Measurements from ENCODE around the gene CNKSR3. TPM values are rescaled to one million over a fixed set of nuclear protein-coding genes. Genes with fewer than 3 reads are reported as not detected.

The CNKSR3 gene
- total RNA-seq, 1 donor from 2014 or later = 8.8 TPM

DNA sequence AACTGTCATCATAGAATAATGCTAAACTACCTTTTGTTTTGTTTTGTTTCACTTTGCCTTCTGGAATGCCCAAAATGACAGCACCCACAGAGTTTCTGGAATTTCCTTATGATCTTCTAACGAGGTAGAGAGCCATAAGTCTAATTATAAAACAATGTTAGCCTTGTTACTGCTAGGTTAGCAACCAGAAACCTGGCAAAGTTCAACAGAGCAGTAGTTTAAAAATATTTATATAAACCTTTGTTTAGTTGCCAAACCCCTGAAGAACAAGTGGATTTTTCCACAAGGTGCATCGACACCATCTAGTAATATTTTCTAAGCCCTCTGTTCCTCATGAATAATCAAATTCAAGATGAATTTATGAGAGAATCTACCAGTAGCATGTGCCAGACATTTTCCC lies 126.3 kb downstream of the CNKSR3 start:
- H3F3A ChIP-seq (ENCODE audit: low read depth) = no peaks in the 10 kb centered on the region
- no peaks in the 10 kb centered on the region for H4K20me1 ChIP-seq (ENCODE audit: low read depth)
- peaks cover 2% of the 10 kb centered on the region for H3K4me1 Mint-ChIP-seq
- H3K4me3 Mint-ChIP-seq = no peak overlapping the region
- no peaks in the 10 kb centered on the region for H3K9me3 ChIP-seq (ENCODE audit: low read depth)
- H3K27me3 ChIP-seq = no peaks in the 10 kb centered on the region
- no peak overlapping the region for H3K4me3 ChIP-seq
- no peaks in the 10 kb centered on the region for H3K36me3 Mint-ChIP-seq
- peaks cover 5% of the 10 kb centered on the region for H3K9me3 Mint-ChIP-seq
- TF ChIP-seq EZH2 (IDR thresholded peaks at IDR 0.05) (no peak), EZH2phosphoT487 (IDR thresholded peaks at IDR 0.05) (no peak)
- TF ChIP-seq, protein P1, sequence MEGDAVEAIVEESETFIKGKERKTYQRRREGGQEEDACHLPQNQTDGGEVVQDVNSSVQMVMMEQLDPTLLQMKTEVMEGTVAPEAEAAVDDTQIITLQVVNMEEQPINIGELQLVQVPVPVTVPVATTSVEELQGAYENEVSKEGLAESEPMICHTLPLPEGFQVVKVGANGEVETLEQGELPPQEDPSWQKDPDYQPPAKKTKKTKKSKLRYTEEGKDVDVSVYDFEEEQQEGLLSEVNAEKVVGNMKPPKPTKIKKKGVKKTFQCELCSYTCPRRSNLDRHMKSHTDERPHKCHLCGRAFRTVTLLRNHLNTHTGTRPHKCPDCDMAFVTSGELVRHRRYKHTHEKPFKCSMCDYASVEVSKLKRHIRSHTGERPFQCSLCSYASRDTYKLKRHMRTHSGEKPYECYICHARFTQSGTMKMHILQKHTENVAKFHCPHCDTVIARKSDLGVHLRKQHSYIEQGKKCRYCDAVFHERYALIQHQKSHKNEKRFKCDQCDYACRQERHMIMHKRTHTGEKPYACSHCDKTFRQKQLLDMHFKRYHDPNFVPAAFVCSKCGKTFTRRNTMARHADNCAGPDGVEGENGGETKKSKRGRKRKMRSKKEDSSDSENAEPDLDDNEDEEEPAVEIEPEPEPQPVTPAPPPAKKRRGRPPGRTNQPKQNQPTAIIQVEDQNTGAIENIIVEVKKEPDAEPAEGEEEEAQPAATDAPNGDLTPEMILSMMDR (IDR thresholded peaks at IDR 0.05) = no peak
- no peaks in the 10 kb centered on the region for H3K4me1 ChIP-seq
- DNase-seq (ENCODE audit: low spot score) = no peak
- no peak overlapping the region for H3K27ac ChIP-seq
- no peak overlapping the region for H2AFZ ChIP-seq (replicated peaks)
- no peaks in the 10 kb centered on the region for H3K36me3 ChIP-seq
- no peak overlapping the region for H3K27ac Mint-ChIP-seq
- no peaks in the 10 kb centered on the region for H3K79me2 ChIP-seq (ENCODE audit: low read depth)
- H3K4me2 ChIP-seq = no peak overlapping the region
- no peak overlapping the region for H3K9ac ChIP-seq
- peaks cover 4% of the 10 kb centered on the region for H3K27me3 Mint-ChIP-seq (ENCODE audit: insufficient read depth, low read depth)

DNA sequence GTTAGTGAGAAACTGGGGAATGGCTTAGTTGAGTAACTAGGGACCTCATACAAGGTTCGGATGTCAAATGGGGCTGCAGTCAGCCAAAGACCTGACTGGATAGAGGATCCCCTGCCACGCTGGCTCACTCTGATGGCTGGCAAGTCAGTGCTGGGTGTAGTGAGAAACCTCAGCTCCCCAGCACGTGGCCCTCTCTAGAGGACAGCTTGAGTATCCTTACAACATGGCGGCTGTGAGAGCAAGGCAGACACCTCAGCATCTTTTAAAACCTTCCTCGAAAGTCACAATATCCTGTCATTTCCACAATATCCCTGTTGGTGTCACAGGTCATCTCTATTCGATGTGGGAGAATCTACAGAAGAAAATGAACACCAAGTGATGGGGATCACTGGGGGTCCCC lies 127.2 kb downstream of the CNKSR3 start:
- Histone ChIP-seq H2AFZ (replicated peaks) (no peak overlapping the region), H3K27ac (no peak overlapping the region), H3K4me2 (no peak overlapping the region), H3K9me3 (ENCODE audit: low read depth) (no peaks in the 10 kb centered on the region), H3K4me1 (no peaks in the 10 kb centered on the region), H4K20me1 (ENCODE audit: low read depth) (no peaks in the 10 kb centered on the region), H3K36me3 (no peaks in the 10 kb centered on the region), H3K79me2 (ENCODE audit: low read depth) (no peaks in the 10 kb centered on the region), H3F3A (ENCODE audit: low read depth) (no peaks in the 10 kb centered on the region), H3K27me3 (no peaks in the 10 kb centered on the region), H3K9ac (no peak overlapping the region), H3K4me3 (no peak overlapping the region)
- no peaks in the 10 kb centered on the region for H3K36me3 Mint-ChIP-seq
- no peak overlapping the region for H3K4me3 Mint-ChIP-seq
- H3K9me3 Mint-ChIP-seq = no peaks in the 10 kb centered on the region
- H3K27ac Mint-ChIP-seq = no peak overlapping the region
- peaks cover 2% of the 10 kb centered on the region for H3K4me1 Mint-ChIP-seq
- TF ChIP-seq, protein P1 (IDR thresholded peaks at IDR 0.05) = no peak
- TF ChIP-seq EZH2 (IDR thresholded peaks at IDR 0.05) (no peak), EZH2phosphoT487 (IDR thresholded peaks at IDR 0.05) (no peak)
- H3K27me3 Mint-ChIP-seq (ENCODE audit: insufficient read depth, low read depth) = peaks cover 4% of the 10 kb centered on the region
- DNase-seq (ENCODE audit: low spot score) = no peak

DNA sequence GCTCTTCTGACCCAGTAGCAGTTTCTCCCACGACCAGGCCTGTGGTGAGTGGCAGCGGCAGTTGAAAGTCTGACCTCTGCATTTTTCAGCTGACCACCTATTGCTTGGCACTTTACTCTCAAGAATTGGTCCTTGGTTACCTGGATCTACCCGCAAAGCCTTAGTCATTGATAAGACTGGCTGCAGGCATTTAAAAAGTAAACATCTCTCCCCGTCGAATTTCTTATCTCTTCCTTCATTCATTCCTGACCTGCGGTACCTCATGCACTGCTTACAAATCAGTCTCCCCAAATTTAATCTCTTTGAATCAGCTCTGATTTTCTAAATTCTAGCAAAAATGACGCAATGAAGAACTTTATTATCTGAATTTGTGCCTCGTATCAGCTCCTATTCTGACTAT lies 127.7 kb downstream of the CNKSR3 start:
- Histone ChIP-seq H2AFZ (replicated peaks) (no peak overlapping the region), H3K4me2 (no peak overlapping the region), H3K4me3 (no peak overlapping the region), H3K4me1 (no peaks in the 10 kb centered on the region), H3K27ac (no peak overlapping the region), H3F3A (ENCODE audit: low read depth) (no peaks in the 10 kb centered on the region), H3K9me3 (ENCODE audit: low read depth) (no peaks in the 10 kb centered on the region), H3K36me3 (no peaks in the 10 kb centered on the region), H3K79me2 (ENCODE audit: low read depth) (no peaks in the 10 kb centered on the region), H3K9ac (no peak overlapping the region), H3K27me3 (no peaks in the 10 kb centered on the region), H4K20me1 (ENCODE audit: low read depth) (no peaks in the 10 kb centered on the region)
- no peak for DNase-seq (ENCODE audit: low spot score)
- Mint-ChIP-seq H3K36me3 (no peaks in the 10 kb centered on the region), H3K4me1 (peaks cover 2% of the 10 kb centered on the region), H3K27me3 (ENCODE audit: insufficient read depth, low read depth) (peaks cover 4% of the 10 kb centered on the region), H3K4me3 (no peak overlapping the region), H3K27ac (no peak overlapping the region), H3K9me3 (no peaks in the 10 kb centered on the region)
- TF ChIP-seq, protein P1 (IDR thresholded peaks at IDR 0.05) = no peak
- TF ChIP-seq EZH2phosphoT487 (IDR thresholded peaks at IDR 0.05) = no peak
- no peak for TF ChIP-seq EZH2 (IDR thresholded peaks at IDR 0.05)
